IPS-20b (cell line): Measurements from ENCODE around the gene NUFIP2.

ENCODE experiments used
- H3K27ac ChIP-seq: one replicate; pipeline ENCODE4 v1.5.1; 2013; ENCODE audit warnings: low read length
- H3K27me3 ChIP-seq: 2 replicates; pipeline ENCODE4 v1.6.1; 2013; ENCODE audit warnings: mild to moderate bottlenecking, low read length, inconsistent platforms; ENCODE audit not compliant: insufficient read depth
- H3K36me3 ChIP-seq: 2 replicates; pipeline ENCODE4 v1.6.1; 2013; ENCODE audit warnings: low read depth, mild to moderate bottlenecking, inconsistent platforms, low read length, moderate library complexity; ENCODE audit not compliant: insufficient read depth
- H3K4me1 ChIP-seq: 2 replicates; pipeline ENCODE4 v1.6.1; 2013; ENCODE audit warnings: mild to moderate bottlenecking, control low read depth, inconsistent platforms, low read length, moderate library complexity; ENCODE audit not compliant: insufficient read depth
- H3K4me3 ChIP-seq: 2 replicates; pipeline ENCODE4 v1.5.1; 2013; ENCODE audit warnings: mild to moderate bottlenecking, low read length, inconsistent platforms
- H3K9ac ChIP-seq: 2 replicates; pipeline ENCODE4 v1.6.1; 2013; ENCODE audit warnings: low read depth, mild to moderate bottlenecking, inconsistent platforms, low read length, moderate library complexity
- H3K9me3 ChIP-seq: 2 replicates; pipeline ENCODE4 v1.6.1; 2013; ENCODE audit warnings: mild to moderate bottlenecking, low read depth, low read length, inconsistent platforms; ENCODE audit not compliant: insufficient read depth

Gene NUFIP2

GRCh38 chr17:29209073-29209472, 84.9 kb downstream of the NUFIP2 start:
- Histone ChIP-seq H3K9ac (no peak overlapping the region), H3K4me1 (peaks cover 6% of the 10 kb centered on the region), H3K36me3 (no peaks in the 10 kb centered on the region), H3K27ac (no peak overlapping the region), H3K27me3 (no peaks in the 10 kb centered on the region), H3K9me3 (no peaks in the 10 kb centered on the region), H3K4me3 (no peak overlapping the region)

- no peaks in the 10 kb centered on the region for H3K36me3 ChIP-seq
- H3K4me3 ChIP-seq, result no peak overlapping the region
- no peak overlapping the region for H3K9ac ChIP-seq
- H3K4me1 ChIP-seq, result peaks cover 6% of the 10 kb centered on the region
- no peaks in the 10 kb centered on the region for H3K9me3 ChIP-seq
- H3K27ac ChIP-seq, result no peak overlapping the region
- H3K27me3 ChIP-seq, result no peaks in the 10 kb centered on the region
Observed at GRCh38 chr17:29207975-29208374, 86.0 kb downstream of the NUFIP2 start.
